Measurements from ENCODE around the gene TMEM176A.
A peak's percentile ranks its signal among the peaks of the same experiment; 100 is the strongest.
"Not testable (repeated sequence)": the region's sequence is repeated elsewhere in the genome, so short reads cannot be mapped to it uniquely, and the experiment has no call there.

Gene TMEM176A

DNA sequence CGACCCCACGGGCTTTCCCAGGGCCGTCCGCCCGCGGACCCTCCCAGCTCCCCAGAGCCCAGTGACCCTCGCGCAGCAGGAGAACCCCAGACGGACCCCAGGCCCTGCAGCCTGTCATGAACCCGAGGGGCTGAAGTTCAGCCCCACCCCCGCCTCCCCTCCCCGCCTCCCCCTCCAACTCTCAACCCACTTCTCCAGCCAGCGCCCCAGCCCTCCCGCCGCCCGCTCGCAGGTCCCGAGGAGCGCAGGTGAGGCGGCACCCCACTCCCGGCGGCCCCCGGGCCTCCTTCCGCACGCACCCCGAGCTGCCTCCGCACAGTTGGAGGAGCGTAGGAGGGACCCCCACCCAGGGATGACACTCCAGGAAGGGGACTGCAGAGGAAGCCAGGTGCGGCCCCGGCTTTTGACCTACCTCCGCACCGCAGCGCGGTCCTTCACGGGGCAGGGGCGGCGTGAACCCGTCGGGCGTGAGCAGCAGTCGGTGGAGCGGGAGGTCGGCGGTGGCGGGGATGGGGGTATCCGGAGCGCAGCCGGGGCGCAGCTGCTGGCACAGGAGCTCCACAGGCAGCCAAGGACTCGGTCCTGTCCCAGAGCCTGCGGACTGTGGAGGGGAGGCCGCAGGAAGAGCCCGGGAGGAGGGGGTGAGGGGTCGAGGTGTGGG is at the start of gene TMEM176A:
TSS of gene TMEM176A (plus strand) at position 189 of the 661 bp plus-strand sequence. CDS start 782 bp downstream, outside the sequence.
- no peak for DNase-seq (ENCODE audit: low read depth)

GRCh38 chr7:150751702-150752101 is 48.9 kb upstream of the TMEM176A start:
- no peak for DNase-seq (ENCODE audit: low read depth)

- no peak for DNase-seq (ENCODE audit: low read depth)
Measured at GRCh38 chr7:150753239-150753638, 47.3 kb upstream of the TMEM176A start.

GRCh38 chr7:150753826-150754603 is 46.6 kb upstream of the TMEM176A start:
- no peak for DNase-seq (ENCODE audit: low read depth)

- no peak for DNase-seq (ENCODE audit: low read depth)
Measured at GRCh38 chr7:150754951-150755350, 45.6 kb upstream of the TMEM176A start.

GRCh38 chr7:150755473-150756099 is 45.0 kb upstream of the TMEM176A start:
- DNase-seq (ENCODE audit: low read depth) = no peak

DNA sequence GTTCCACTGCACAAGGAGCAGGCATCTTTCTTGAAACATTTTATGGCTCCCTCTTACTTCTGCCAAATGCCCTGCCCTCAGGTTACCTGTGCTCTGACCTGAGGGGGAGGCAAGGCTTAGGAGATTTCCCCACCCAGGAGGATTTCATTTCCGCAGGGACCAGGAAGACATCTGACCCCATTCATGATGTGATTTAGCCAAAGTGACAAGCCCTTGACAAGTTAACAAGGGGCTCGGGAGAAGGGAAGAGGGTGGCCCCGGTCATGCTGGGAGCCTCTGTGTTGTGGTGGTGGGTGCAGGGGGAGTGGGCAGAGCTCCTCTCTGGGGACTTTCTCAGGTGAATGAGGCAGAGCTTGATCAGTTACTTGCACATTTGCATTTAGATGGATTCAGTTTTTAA is 44.4 kb upstream of the TMEM176A start:
- DNase-seq (ENCODE audit: low read depth) = no peak

- no peak for DNase-seq (ENCODE audit: low read depth)
Measured at GRCh38 chr7:150756858-150757257, 43.7 kb upstream of the TMEM176A start.

- no peak for DNase-seq (ENCODE audit: low read depth)
Measured at GRCh38 chr7:150759479-150759878, 41.1 kb upstream of the TMEM176A start.

DNA sequence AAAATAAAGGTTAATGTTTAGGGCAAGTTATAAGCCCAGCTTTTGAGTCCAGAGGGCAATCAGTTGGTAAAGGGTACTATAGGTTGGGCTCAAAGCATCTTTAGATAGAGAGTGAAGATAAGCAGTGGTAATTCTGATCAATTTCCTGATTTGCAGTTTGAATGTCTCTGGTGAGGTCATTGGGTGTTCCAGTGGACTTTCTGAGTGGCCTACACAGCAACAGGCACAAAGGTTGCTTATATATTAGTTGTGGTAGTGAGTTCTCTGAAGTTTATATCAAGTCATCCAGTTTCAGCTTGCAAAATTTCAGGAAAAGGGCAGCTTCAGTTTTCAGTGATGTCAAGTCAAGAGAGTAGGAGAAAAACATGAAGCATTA is 34.2 kb upstream of the TMEM176A start:
- DNase-seq (ENCODE audit: low read depth) = no peak

DNA sequence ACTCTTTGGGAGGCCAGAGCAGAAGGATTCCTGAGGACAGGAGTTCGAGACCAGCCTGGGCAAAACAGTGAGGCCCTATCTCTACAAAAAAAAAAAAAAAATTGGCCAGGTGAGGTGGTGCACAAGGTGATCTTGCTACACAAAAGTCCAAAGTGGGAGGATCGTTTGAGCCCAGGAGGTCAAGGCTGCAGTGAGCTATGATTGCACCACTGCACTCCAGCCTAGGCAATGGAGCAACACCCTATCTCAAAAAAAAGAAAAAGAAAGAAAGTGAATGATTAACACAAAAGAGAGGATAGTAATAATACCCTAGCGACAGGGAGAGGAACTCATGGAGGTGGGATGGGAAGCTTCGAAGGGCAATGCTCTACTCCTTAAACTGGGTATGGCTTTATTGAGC is 30.8 kb upstream of the TMEM176A start:
- no peak for DNase-seq (ENCODE audit: low read depth)

- not testable (repeated sequence) for DNase-seq (ENCODE audit: low read depth)
Measured at GRCh38 chr7:150774131-150774530, 26.4 kb upstream of the TMEM176A start.

DNA sequence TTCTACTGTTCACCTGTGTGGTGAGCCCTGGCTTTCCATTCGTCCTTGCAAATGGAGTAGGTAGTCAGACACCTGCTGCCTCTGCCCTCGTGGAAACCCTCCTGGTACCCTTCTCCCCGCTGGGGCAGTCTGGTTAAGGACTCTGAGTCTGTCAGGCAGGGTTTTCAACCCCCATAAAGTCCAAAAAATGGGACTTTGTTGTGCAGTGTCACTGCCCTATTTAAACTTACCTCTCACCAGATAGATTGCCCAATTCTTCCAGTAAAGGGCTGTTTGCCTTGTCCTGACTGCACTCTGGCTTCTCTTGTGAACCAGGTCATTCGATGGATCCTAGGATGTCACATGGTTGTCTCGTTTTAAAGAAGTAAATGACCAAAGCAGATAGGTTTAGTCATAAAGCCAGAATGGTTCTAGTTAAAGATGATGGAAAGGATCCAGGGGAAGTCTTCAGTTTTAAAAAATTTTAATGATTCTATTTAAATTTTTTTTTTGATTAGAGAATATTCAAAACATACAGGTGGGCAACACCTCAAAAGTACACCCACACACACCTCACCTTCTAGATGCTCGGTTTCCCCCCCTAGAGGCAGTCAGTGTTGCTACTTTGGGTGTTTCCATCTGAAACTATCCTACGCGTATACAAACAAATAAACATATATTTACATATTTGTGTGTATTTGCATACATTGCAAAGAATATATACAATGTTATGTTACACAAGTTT is 22.4 kb upstream of the TMEM176A start:
- DNase-seq (ENCODE audit: low read depth) = no peak

DNA sequence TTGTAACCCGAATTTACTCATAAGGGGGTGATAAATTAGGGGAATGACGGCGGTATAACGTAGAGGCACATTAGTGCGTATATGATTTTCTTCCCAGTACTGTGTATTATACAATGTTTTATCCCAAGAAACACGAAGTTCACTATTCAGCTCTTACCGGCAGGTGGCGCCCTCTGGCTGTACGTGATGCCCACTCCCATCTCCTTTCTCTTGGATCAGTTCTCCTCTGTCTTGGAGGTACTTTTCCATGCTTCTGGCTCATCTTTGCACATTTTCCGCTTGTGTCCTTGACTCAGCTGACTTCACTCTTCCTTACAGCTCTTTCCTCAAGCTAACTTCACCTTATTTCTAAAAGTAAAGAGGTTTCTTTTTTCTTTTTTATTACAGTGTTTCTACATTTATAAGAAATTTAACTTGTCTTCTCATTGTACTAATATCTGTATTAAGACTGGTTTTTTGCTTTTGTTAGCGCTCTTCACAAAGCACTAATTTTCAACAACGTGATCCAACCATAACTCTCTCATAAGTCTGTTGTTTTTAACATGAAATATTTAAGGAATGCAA is 21.7 kb upstream of the TMEM176A start:
- peak; percentile 45 for DNase-seq (ENCODE audit: low read depth)

GRCh38 chr7:150780292-150780691 is 20.3 kb upstream of the TMEM176A start:
- no peak for DNase-seq (ENCODE audit: low read depth)

- peak; percentile 70 for DNase-seq (ENCODE audit: low read depth)
Measured at GRCh38 chr7:150781103-150781502, 19.5 kb upstream of the TMEM176A start.

GRCh38 chr7:150781961-150782360 is 18.6 kb upstream of the TMEM176A start:
- DNase-seq (ENCODE audit: low read depth) = no peak

GRCh38 chr7:150784120-150784736 is 16.3 kb upstream of the TMEM176A start:
- no peak for DNase-seq (ENCODE audit: low read depth)

DNA sequence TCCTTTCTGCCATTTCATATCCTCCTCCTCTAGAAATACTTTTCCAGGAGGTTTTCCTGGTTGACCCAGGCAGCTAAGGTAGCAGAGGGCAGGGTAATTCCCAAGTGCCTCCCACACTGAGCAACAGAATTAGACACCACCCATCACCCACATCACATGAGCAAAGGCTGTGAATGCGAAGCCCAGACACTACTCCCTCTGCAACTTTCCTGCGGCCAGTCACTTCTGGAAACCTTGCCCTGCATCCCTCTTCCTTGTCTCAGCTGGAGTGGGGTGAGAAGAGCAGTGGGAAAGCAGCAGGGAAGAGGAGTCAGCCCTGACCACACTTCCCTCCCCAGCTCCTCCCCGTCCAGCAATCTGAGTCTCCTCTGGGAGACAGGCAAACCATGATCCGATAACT is 15.6 kb upstream of the TMEM176A start:
- no peak for DNase-seq (ENCODE audit: low read depth)

DNA sequence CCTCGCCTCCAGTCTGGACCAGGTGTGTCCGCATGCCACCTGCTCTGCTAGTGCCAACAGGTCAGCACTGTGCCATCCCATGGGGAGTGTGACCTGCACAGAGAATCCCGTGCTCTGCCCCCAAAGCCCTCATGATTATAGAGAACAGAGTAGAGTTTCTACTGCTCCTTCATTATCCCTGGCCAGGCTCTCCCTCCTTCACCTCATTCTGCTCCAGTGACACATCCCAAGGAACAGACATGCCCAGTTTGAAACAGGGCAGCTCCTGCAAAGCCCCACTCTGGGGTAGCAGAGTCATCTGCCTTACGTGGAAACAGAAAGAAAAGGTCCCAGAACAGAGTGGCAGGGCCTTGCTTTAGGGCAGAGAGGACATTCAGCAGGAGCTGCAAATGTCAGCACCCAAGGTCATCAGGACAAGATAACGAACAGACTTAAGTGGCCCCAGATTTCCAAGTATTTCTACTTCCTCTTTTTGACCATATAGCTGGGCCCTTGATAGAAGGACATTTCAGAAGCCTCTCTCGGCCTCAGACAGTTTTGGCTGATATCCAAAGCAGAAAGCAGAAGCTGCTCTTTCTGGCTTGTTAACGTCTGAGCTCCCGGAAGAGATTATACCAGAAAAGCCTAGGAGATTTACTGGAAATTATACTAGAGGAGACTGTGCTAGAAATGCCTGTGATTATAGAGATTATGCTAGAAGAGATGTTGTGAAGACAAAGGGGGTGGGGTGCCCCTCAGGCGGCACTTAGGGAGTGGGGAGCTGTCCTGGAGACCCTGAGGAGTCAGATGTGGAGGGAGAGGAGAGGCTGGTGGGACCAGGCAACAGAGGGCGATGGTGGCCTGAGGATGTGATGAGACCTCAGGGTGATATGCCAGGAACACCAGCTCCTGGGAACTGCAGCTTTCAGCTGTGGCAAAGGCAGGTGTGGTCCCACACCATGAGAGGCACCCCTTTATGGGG is 13.0 kb upstream of the TMEM176A start:
- DNase-seq (ENCODE audit: low read depth) = no peak
